ENCODE data around the gene NME2.

The NME2 gene

DNA sequence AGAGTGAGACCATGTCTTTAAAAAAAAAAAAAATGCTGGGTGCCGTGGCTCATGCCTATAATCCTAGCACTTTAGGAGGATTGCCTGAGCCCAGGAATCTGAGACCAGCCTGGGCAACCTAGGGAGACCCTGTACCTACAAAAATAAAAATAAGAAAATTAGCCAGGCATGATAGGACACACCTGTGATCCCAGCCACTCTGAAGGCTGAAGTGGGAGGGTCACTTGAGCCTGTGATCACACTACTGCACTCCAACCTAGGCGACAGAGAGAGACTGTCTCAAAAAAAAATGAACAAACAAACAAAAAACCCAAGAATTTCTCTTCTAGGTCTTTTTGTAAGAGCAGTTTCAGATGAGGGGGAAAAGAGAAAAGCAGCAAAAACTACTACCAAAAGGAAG, 34.6 kb downstream of the NME2 start:
- no peak for DNase-seq (ENCODE audit: low read depth in 3 of 3)

DNA sequence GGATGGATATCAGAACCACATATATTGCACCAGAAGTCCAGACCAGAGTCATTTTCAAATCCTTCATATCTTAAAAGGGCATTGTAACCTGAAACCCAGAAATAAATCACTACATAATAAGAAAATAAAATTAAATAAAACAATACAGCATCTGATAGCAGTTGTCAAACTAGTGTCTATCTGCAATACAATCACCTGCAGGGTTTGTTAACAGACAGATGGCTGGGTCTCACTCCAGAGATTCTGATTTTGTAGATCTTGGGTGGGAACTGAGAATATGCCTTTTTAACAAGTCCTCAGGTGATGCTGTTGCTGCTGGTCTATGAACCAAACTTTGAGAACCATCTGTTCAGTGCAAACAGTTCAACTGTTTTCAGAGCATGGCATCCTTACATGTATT, 37.6 kb downstream of the NME2 start:
- no peak for DNase-seq (ENCODE audit: low read depth in 3 of 3)

DNA sequence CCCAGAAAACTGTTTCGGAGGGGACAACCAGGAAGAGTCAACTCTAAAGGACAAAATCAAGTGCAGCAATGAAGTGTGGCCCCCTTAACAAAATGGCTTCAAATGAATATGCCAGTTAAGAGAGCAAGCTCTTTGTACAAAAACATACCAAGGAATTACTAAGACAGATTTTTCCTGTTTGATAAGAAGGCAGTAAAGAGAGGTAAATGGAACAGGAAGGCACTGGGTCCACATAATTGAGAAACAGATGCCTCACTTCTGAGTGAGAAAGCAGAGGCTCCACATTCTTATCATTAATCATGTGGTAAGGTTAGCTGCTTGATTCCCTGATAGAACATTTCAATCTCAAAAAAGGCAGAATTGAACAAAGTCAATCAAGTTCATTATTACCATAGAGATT, 48.7 kb downstream of the NME2 start:
- DNase-seq (ENCODE audit: low read depth in 3 of 3) = no peak

DNA sequence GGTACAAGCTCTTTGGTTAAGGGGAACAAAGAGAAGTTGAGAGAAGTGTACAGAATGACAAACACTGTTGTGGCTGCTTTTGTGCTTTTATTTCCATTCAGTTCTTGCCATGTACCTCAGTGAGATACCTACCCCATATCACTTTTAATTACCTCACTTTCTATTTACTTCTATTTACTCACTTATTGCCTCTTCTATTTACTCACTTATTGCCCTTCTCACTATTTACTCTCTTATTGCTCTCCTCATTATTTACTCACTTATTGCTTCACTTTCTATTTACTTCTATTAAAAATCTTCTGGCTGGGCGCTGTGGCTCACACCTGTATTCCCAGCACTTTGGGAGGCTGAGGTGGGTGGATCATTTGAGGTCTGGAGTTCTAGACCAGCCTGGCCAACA, 51.7 kb downstream of the NME2 start:
- DNase-seq (ENCODE audit: low read depth in 3 of 3) = no peak

DNA sequence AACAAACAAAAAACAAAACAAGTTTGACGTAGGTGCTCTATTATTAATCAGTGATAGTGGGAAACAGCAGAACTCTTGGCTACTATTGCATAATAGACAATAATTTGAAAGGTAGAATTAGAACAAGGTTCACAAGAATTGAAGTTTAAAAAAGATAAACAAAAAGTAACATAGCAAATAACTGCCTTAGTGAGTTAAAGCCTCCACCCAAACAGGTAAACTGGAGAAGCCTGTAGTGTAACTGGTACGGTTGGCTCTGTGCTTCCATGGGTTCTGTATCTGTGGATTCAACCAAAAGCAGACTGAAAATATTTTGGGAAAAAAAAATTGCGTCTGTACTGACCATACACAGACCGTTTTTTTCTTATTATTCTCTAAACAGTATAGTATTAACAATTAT, 55.1 kb downstream of the NME2 start:
- no peak for DNase-seq (ENCODE audit: low read depth in 3 of 3)
